G401.6 (cell line): Measurements from ENCODE around the gene TDO2.

Experiments
- FAIRE-seq: peaks from 2 replicates; lab custom pipeline; 2012; peaks lifted over from hg19 to GRCh38; lab: Jason Lieb, UNC

The TDO2 gene

DNA sequence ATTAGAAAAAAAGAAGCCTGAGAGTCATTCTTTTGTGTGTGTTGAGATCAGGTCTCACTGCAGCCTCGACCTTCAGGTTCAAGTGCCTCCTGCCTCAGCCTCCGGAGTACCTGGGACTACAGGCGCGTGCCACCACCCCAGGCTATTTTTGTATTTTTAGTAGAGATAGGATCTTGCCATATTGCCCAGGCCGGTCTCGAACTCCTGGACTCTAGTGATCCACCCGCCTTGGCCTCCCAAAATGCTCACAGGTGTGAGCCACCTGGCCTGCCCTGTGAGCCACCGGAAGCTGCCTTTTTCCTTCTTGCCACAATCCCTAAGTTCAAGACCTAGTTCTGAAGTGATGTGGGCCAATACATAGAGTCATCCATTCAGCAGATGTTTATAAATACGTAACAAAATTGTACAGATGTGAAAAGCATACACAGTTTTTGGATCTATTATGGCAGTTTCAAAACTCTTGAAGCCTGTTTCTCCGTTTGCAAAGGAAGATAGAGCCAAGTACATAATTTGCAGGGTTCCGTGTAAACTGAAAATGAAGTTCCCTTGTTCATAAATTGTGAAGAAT, 50.7 kb downstream of the TDO2 start:
- no peak for FAIRE-seq

DNA sequence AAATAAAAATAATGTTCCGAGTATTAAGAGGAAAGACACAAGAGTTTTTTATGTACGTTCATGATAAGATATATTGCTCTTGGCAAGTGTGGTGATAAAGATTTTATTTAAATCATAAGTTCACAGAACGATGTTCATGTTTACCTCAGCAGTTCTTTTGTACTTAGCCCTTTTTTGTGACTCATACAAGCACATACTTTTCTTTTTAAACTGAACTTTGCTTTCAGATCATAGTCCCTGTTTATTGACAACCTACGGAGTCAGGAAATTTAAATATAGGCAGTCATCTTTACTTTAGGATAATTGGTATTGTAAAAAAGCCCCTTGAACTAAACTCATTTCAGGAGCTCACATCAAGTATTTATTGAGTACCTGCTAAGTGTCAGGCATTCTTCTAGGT, 51.4 kb downstream of the TDO2 start:
- FAIRE-seq = no peak

DNA sequence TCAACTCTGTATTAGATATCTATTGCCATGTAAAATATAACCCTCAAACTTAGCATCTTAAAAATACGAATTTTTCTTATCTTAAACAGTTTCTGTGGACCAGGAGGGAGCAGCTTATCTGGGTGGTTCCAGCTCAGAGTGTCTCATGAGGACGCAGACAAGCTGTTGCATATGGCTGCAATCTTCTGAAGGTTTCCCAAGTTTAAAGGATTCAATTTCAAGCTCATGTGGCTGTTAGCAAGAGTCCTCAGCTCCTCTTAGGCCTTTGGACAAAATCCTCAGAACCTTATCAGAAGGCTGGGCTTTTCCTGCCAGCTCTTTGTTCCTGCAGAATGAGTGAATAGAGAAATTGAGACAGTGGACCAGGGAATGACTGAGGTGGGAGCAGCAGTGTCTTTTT, 53.0 kb downstream of the TDO2 start:
- FAIRE-seq = no peak

DNA sequence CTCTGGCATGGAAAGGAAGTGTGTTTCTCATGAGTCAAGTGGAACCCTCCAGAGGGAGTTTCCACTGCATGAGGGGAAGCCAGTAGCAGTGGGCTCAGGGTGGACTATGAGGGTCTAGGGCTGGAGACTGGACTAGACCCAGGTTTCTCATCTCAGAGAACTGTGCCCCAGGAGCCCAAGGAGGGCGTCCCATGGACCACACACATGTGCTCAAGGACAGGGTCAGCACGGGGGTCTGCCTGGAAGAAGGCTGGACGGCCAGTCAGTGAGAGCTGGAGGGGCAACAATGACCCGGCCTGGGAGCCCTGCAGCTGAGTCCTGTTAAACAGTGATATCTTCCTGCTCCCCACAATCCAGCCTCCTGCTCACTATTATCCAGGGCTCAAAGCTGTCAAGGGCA, 55.9 kb downstream of the TDO2 start:
- no peak for FAIRE-seq

DNA sequence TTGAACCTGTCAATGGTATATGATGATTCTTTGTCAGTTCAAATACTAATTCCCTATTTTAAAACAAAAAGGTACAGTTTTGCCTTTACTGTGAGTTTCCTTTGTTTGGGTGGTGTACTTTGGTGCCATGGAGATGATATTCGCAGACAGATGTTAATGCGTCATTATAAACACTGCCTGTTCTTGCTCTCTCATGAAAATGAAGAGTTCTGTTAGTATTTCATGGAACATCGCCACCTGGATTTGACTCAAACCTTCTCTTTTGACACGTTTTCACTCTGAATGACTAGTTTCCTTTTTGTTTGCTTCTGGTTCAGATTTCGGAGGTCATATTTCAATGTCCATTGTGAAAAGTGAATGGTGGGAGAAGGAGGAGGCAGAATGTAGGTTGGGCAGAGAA, 57.0 kb downstream of the TDO2 start:
- FAIRE-seq = no peak

DNA sequence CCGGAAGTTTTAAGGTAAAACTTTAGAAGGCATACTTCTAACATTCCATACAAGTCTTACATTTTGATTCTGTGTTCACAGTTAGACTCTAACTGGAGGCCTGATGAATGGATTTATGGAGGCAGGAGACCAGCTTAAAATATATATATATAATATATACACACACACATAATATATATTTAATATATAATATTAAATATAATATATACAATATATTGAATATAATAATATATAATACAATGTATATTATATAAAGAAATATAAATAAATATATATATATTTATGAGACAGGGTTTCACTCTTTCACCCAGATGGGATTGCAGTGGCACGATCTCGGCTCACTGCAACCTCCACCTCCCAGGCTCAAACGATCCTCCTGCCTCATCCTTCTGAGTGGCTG, 58.1 kb downstream of the TDO2 start:
- no peak for FAIRE-seq

DNA sequence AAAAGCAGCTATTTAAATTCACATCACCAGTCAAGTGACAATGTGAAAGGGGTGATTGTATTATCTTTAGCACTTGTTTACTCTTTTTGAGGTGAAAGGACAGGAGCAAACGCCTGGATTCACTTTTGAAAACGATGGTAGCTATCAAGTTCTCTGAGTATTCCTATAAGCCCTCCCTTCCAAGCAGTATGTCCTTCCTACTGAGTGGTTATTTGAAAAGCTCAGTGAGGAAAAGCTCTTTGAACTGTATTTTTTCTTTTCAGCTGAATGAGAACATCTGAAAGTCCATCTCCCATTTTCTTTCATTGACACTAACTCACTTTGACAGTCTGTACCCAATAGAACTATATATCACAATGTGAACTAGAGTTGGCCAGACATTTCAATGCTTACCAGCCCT, 59.3 kb downstream of the TDO2 start:
- FAIRE-seq = no peak

DNA sequence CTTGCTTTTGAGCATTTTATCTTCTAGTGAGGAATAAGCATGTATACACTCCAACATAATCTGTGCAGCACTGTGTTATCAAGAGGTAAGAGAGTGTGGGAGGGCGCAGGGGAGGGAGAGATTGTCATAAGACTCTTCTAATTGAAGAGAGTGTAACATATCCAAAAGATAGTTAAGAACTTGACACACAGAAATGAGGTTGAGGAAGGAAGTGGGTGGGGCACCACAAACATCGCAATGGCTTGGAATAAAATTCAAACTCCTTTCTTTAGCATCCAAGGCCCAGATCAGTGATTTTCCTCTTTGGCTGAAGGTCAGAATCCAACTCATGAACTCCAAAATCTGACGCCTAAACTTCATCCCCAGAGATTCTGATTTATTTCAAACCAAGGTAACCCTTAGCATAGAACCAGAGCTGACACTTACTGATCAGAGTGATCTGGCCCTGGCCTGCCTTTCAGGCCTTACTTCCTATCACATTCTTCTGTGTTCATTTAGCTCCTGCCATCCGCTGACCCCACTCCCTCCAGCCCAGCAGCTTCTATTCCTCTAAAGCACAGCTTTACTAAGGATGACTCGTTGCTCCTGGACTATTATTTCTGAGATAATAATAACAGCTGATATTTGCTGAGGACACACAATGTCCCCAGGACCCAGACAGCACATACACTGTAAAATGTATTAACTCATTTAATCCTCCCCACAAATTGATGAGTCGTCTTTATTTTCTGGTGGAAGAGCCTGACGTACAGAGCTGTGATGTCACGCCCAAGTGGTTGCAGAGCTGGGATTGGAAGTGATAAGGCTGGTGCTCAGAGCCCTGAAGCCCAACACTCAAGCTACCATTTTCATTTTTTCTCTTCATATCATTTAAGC, 60.8 kb downstream of the TDO2 start:
- FAIRE-seq = no peak

DNA sequence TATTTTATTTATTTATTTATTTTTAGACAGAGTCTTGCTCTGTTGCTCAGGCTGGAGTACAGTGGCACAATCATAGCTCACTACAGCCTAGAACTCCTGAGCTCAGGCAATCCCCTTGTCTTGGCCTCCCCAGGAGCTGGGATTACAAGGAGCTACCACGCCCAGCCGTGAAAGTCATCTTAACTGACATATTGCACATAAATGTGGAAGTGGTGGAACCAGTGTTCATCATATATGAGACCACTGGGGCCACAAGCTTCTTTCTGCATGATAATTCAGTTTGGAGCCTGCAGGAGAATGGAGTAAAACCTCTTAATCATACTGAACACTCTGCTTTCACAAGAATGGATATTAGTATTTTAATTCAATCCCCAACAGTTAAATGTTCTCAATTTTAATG, 62.7 kb downstream of the TDO2 start:
- FAIRE-seq = no peak

DNA sequence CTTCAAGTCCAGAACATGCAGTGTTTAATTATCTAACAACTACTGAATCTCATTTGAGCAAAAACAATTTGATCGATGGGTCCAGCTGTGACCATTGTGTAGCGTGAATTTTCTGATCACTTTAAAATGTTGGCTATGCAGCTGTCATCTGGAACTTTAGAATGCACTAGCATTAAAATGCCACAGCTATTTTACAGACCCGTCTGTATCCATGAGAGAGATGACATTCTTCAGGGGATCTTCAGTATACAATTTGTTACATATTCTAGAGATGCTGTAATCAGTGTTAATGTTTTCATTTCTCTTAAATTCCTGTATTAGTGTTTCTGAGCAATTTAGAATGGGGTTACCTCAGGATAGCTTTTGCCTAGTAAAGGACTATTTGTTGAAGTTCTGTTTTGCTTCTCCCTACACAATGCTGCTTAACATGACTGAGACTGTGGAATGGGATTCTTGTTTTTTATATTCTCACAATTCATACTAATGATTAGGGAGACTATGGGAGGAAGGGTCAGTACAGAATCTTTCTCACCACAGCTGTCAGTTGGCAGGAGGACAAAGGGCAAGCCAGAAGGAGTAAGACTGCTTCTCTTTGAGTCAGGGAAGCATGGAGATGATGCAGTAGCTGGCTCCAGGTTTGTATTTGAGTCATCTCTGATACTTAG, 63.4 kb downstream of the TDO2 start:
- no peak for FAIRE-seq
